Measurements from ENCODE around the gene B4GALT2. TPM values are rescaled to one million over a fixed set of nuclear protein-coding genes. Genes with fewer than 3 reads are reported as not detected.

Gene B4GALT2
- total RNA-seq, 1 experiment from 2014 or later: 70.9 TPM

DNA sequence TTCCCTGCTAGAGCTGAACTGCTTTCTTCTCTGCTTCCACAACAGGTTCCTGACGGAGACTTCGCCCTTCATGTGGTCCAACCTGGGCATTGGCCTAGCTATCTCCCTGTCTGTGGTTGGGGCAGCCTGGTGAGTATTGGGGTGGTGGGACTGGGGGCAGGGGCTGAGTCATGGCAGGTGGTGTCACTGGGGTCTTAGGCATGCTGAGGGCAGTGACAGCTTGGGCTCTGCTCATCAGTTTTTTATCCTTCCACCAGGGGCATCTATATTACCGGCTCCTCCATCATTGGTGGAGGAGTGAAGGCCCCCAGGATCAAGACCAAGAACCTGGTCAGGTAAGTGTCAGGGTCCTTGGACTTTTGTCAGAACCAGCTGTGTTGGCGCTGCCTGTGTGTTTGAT is 3.0 kb upstream of the B4GALT2 start:
- Histone ChIP-seq H3K27me3 (ENCODE audit: insufficient read depth, low read length) (no peaks in the 10 kb centered on the region), H3T11ph (ENCODE audit: low read length) (no peak overlapping the region), H2AFZ (ENCODE audit: low read length) (no peak overlapping the region), H3K18ac (ENCODE audit: insufficient read length, low read depth, low read length) (no peak overlapping the region), H3K4me1 (ENCODE audit: insufficient read depth, low read length) (peaks cover 8% of the 10 kb centered on the region; the same call in 1 of the 2 replicates), H3K14ac (ENCODE audit: insufficient read depth, low read length) (no peak overlapping the region), H2BK20ac (ENCODE audit: low read depth, low read length, poor library complexity, severe bottlenecking) (no peak overlapping the region), H4K8ac (replicated peaks; ENCODE audit: insufficient read length, low read depth, low read length) (no peak overlapping the region), H3K9me3 (ENCODE audit: control insufficient read depth, low read depth, low read length) (no peaks in the 10 kb centered on the region), H2BK5ac (ENCODE audit: insufficient read length, low read length) (no peak overlapping the region), H2AK5ac (ENCODE audit: insufficient read length, low read length) (no peak overlapping the region), H3K23ac (ENCODE audit: insufficient read length, low read depth, low read length) (no peak overlapping the region), H2BK15ac (ENCODE audit: low read depth, low read length) (no peak overlapping the region), H3K27ac (ENCODE audit: insufficient read length, low read depth, low read length) (no peak overlapping the region), H3K56ac (ENCODE audit: insufficient read length, low read depth, low read length) (no peak overlapping the region), H2BK12ac (ENCODE audit: insufficient read length, low read depth, low read length) (no peak overlapping the region), H3K9ac (ENCODE audit: extremely low read depth, insufficient read length, low read length) (peak overlapping the region; percentile 53), H3K23me2 (ENCODE audit: insufficient read length, low read depth, low read length, poor library complexity, severe bottlenecking) (peaks cover 23% of the 10 kb centered on the region), H2BK120ac (ENCODE audit: low read depth, low read length, poor library complexity, severe bottlenecking) (no peak overlapping the region), H3K79me2 (ENCODE audit: insufficient read depth, low read length) (peaks cover 3% of the 10 kb centered on the region; the same call in 1 of the 2 replicates), H3K4ac (ENCODE audit: low read depth, low read length) (no peak overlapping the region), H4K5ac (ENCODE audit: insufficient read length, low read depth, low read length) (no peak overlapping the region), H3K79me1 (ENCODE audit: insufficient read depth, low read depth, low read length, poor library complexity, severe bottlenecking) (peaks cover 6% of the 10 kb centered on the region), H3K4me2 (ENCODE audit: insufficient read depth, insufficient read length, low read length) (peak overlapping the region; percentile 82), H4K91ac (ENCODE audit: insufficient read length, low read depth, low read length) (no peak overlapping the region), H4K20me1 (ENCODE audit: control insufficient read depth, insufficient read depth, insufficient read length) (no peaks in the 10 kb centered on the region)
- no peak for DNase-seq
- Mint-ChIP-seq H3K27me3 (ENCODE audit: low read depth) (no peaks in the 10 kb centered on the region), H3K4me3 (peak overlapping the region; percentile 82 to 95), H3K4me1 (peaks cover 36 to 41% of the 10 kb centered on the region in 2 experiments), H3K9me3 (no peaks in the 10 kb centered on the region; a peak in 1 of 5 replicates), H3K36me3 (ENCODE audit: insufficient read depth in 1 of 3, low read depth in 3 of 3) (peaks cover 23 to 47% (median 43%) of the 10 kb centered on the region in 3 experiments; a peak in 6 of 7 replicates), H3K27ac (no peak overlapping the region; a peak in 2 of 7 replicates)
- WGBS (ENCODE audit: extremely low coverage, insufficient read length, low lambda C conversion rate): no CpG with 5 or more reads among the region's 4 CpGs
- peak; percentile 12; the same call in 1 of the 3 replicates for TF ChIP-seq CTCF (conservative IDR thresholded peaks at IDR 0.05)
